Thyroid gland (tissue), 4 donors: ENCODE results near the gene GALNTL6. TPM values are rescaled to one million over a fixed set of nuclear protein-coding genes. Genes with fewer than 3 reads are reported as not detected.

ENCODE experiments used
- DNase-seq, 2 donors: peaks; one replicate each; pipeline ENCODE4 v3.0.0-alpha.2; 2019
- H3K27ac ChIP-seq, 3 donors: fragments of 200-600 bp; sonication (generic); 1 replicate in 2 of 3; 2 replicates in 1 of 3; pipeline ENCODE4 v1.5.1; 2016 to 2019; ENCODE audit warnings: mild to moderate bottlenecking in 1 of 3, moderate library complexity in 1 of 3
- H3K27me3 ChIP-seq: fragments of 200-600 bp; sonication (generic); one replicate; pipeline ENCODE4 v1.5.1; 2019
- H3K36me3 ChIP-seq, 2 donors: fragments of 200-600 bp; sonication (generic); one replicate each; pipeline ENCODE4 v1.5.1; 2016 to 2019
- H3K4me1 ChIP-seq, 2 donors: fragments of 200-600 bp; sonication (generic); one replicate each; pipeline ENCODE4 v1.5.1; 2017 to 2019
- H3K4me3 ChIP-seq, 3 donors: fragments of 200-600 bp; sonication (generic); replicated peaks in 1 of 3; 1 replicate in 2 of 3; 2 replicates in 1 of 3; pipeline ENCODE4 v1.5.1; 2016; ENCODE audit warnings: mild to moderate bottlenecking in 1 of 3
- H3K9me3 ChIP-seq: fragments of 200-600 bp; sonication (generic); one replicate; pipeline ENCODE4 v1.5.1; 2017
- CTCF ChIP-seq, 6 experiments: fragments of 200-600 bp in 3 of 6; fragments of 450-650 bp in 3 of 6; sonication (generic) in 3 of 6; IDR thresholded peaks; one replicate each; pipeline ENCODE4 v1.5.1; 2016 to 2019; ENCODE audit warnings: antibody characterized with exemption in 6 of 6, mild to moderate bottlenecking in 2 of 6, inconsistent platforms in 1 of 6, moderate library complexity in 1 of 6
- POLR2A ChIP-seq, 2 donors: fragments of 450-650 bp; IDR thresholded peaks; one replicate each; pipeline ENCODE4 v1.6.1; 2017; ENCODE audit warnings: antibody characterized with exemption in 2 of 2, mild to moderate bottlenecking in 2 of 2, moderate library complexity in 1 of 2
- WGBS, 2 donors: methylation state at CpG; one replicate each; pipeline ENCODE4 v1.1.5; 2017; 5-methylcytosine and 5-hydroxymethylcytosine counted together
- intact Hi-C: fragments of 100-400 bp; cut with DNase I; formaldehyde crosslinking; loops from one replicate; pipeline ENCODE4 v1.15.1; 2023
- total RNA-seq, 4 donors: library from RNA; depleted of rRNA; stranded (reverse); fragments of >200 nt; gene quantifications; one replicate each; pipeline ENCODE4 v1.2.3, GENCODE V29; 2016

GALNTL6 gene
- not detected for total RNA-seq

DNA sequence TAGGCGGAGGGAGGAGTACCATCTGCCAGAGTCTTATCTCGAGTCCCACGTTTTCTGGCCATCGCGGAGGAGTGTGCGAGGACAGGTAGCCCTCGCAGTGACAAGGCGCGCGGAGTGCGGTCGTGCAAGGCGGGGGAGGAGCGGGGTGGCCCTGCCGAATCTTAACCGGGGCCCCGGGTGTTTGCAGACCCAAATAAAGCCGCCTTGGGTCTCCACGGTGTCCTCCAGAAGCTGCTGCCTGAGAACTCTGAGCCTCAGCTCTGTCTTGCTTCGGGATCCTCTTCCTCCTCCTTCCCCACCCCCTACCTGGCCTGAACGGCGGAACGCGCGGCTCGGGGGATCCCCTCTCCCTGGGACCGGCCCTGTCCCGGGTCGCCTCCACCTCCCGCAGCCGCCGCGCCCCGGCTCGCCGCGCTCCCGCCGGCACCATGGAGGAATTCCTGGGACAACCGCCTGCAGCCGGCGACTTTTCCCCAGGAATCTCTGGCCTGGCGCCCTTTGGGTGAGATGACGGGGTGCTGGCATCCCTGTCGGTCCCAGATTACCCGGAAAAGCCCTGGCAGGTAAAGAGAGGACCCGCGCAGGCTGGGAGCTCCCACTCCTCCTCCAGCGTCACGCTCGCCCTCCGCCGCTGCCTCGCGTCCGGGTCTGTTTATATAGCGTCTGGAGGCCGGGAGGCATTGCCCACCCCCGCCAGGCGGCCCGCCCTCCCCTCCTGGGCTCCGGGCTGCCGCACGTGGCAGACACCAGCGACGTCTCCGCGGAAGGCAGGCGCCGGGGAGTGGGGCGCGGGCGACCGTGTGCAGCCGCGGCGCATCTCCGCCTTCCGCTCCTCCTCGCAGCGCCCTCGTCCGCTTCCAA lies at the start of gene GALNTL6:
GALNTL6 (plus strand) TSS at position 740 of the 861 bp plus-strand sequence.
- H3K27ac ChIP-seq, result no peak within 1 kb of the TSS
- H3K9me3 ChIP-seq, result peaks cover 4% of the 10 kb centered on the region
- intact Hi-C loops, result no loop called here
- peaks cover 3 to 7% of the 10 kb centered on the region in 2 donors for H3K4me1 ChIP-seq
- H3K4me3 ChIP-seq, result peak within 1 kb of the TSS in 1 of 3 donors; percentile 4
- WGBS, 2 donors, result 2 to 10% methylated on average over 18 to 22 of the region's 83 CpGs
- no peaks in the 10 kb centered on the region for H3K36me3 ChIP-seq
- peak in 1 of 2 donors; percentile 1 for DNase-seq
- H3K27me3 ChIP-seq, result no peaks in the 10 kb centered on the region
- TF ChIP-seq POLR2A (IDR thresholded peaks at IDR 0.05) (no peak), CTCF (IDR thresholded peaks at IDR 0.05) (no peak)

- Histone ChIP-seq H3K4me1 (no peaks in the 10 kb centered on the region), H3K4me3 (no peak overlapping the region), H3K27ac (no peak overlapping the region), H3K27me3 (no peaks in the 10 kb centered on the region), H3K36me3 (no peaks in the 10 kb centered on the region), H3K9me3 (no peaks in the 10 kb centered on the region)
- no peak for DNase-seq
- intact Hi-C loops, result no loop called here
- TF ChIP-seq POLR2A (IDR thresholded peaks at IDR 0.05) (no peak), CTCF (IDR thresholded peaks at IDR 0.05) (no peak)
Measured at GRCh38 chr4:171765514-171765913, 47.7 kb upstream of the GALNTL6 start.

GRCh38 chr4:171774642-171775190 lies 38.5 kb upstream of the GALNTL6 start:
- TF ChIP-seq CTCF (IDR thresholded peaks at IDR 0.05) (no peak), POLR2A (IDR thresholded peaks at IDR 0.05) (no peak)
- intact Hi-C loops, result no loop called here
- H3K36me3 ChIP-seq, result no peaks in the 10 kb centered on the region
- WGBS, 2 donors, result 88 to 95% methylated on average over 6 of the region's 6 CpGs
- H3K4me3 ChIP-seq, result no peak overlapping the region
- H3K27me3 ChIP-seq, result no peaks in the 10 kb centered on the region
- no peak overlapping the region for H3K27ac ChIP-seq
- H3K4me1 ChIP-seq, result no peaks in the 10 kb centered on the region
- no peaks in the 10 kb centered on the region for H3K9me3 ChIP-seq
- no peak for DNase-seq

DNA sequence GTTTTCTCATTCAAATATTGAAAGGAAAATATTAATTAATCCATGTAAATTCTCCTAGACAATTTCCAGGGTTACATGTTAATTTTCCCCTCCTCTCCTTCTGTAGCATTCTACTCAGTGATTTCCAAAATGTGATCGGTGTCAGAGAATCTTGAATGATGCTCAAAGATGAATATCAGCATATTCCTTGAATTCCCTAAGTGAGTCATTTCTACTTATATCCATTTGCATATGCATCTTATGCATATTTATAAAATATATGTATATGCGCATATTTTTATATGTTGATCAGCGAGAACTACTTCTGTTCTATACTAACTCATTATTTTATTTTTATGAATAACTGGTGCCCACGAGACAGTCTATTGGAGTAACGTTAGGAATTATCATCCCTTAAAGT lies 33.9 kb upstream of the GALNTL6 start:
- Histone ChIP-seq H3K9me3 (no peaks in the 10 kb centered on the region), H3K4me1 (no peaks in the 10 kb centered on the region), H3K27me3 (no peaks in the 10 kb centered on the region), H3K27ac (no peak overlapping the region), H3K4me3 (no peak overlapping the region), H3K36me3 (no peaks in the 10 kb centered on the region)
- WGBS, 2 donors, result 94 to 96% methylated on average over 5 of the region's 5 CpGs
- no peak for TF ChIP-seq POLR2A (IDR thresholded peaks at IDR 0.05)
- TF ChIP-seq CTCF (IDR thresholded peaks at IDR 0.05), result no peak
- DNase-seq, result no peak
- intact Hi-C loops, result no loop called here

DNA sequence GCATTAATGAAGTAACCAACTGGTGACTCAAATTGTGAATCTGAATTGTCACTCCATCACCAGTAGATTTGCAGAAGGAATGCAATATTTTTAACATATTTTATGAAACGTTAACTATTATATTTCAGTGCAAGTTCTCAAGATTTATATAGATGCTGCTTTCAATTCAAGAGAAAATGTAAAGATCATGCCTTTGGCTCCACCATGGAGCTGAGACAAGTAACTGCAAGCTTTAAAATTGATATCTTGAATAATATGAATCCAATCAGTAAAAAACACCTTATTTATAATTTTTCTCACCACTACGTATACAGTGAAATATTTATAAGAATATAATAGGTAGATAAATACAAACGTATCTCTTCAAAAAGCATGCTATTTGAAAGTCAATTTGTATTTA lies 27.8 kb upstream of the GALNTL6 start:
- no peaks in the 10 kb centered on the region for H3K4me1 ChIP-seq
- intact Hi-C loops, result no loop called here
- TF ChIP-seq POLR2A (IDR thresholded peaks at IDR 0.05), result no peak
- no peak for TF ChIP-seq CTCF (IDR thresholded peaks at IDR 0.05)
- no peak overlapping the region for H3K27ac ChIP-seq
- WGBS, 2 donors, result 79 to 82% methylated on average over 3 of the region's 3 CpGs
- no peaks in the 10 kb centered on the region for H3K9me3 ChIP-seq
- no peak for DNase-seq
- no peaks in the 10 kb centered on the region for H3K36me3 ChIP-seq
- H3K4me3 ChIP-seq, result no peak overlapping the region
- no peaks in the 10 kb centered on the region for H3K27me3 ChIP-seq
